Measurements from ENCODE around the gene ABCG2.

- TF ChIP-seq AFF4 (CRISPR knock-in tag; IDR thresholded peaks at IDR 0.05; ENCODE audit: borderline replicate concordance) (no peak), ZNF281 (CRISPR knock-in tag; IDR thresholded peaks at IDR 0.05) (no peak), CTCF (IDR thresholded peaks at IDR 0.05) (no peak), ATF2 (CRISPR knock-in tag; IDR thresholded peaks at IDR 0.05; ENCODE audit: borderline replicate concordance, low read depth) (no peak), MAX (CRISPR knock-in tag; IDR thresholded peaks at IDR 0.05) (no peak), FOXP1 (CRISPR knock-in tag; IDR thresholded peaks at IDR 0.05; ENCODE audit: borderline replicate concordance) (no peak), NFYB (CRISPR knock-in tag; conservative IDR thresholded peaks at IDR 0.05; ENCODE audit: low read depth) (no peak), TEAD4 (CRISPR knock-in tag; IDR thresholded peaks at IDR 0.05) (no peak), CREB1 (CRISPR knock-in tag; IDR thresholded peaks at IDR 0.05) (no peak), JUN (CRISPR knock-in tag; IDR thresholded peaks at IDR 0.05) (no peak), GABPB1 (CRISPR knock-in tag; IDR thresholded peaks at IDR 0.05) (no peak)
Measured at GRCh38 chr4:88093874-88094273, 64.6 kb downstream of the ABCG2 start.

Data from WTC11 (cell line).